Measurements from ENCODE around the gene PARVA. TPM values are rescaled to one million over a fixed set of nuclear protein-coding genes. Genes with fewer than 3 reads are reported as not detected.
"Not testable (repeated sequence)": the region's sequence is repeated elsewhere in the genome, so short reads cannot be mapped to it uniquely, and the experiment has no call there.

PARVA gene
- polyA plus RNA-seq (ENCODE audit: insufficient read length), result 100 TPM
- long read RNA-seq, donor 1, full-length matches to known transcripts, result 25 of 46 reads
- long read RNA-seq, donor 1, partial matches to known transcripts, result 14 of 46 reads
- long read RNA-seq, donor 1, other reads (novel, unspliced or antisense), result 7 of 46 reads
- long read RNA-seq, donor 2, full-length matches to known transcripts, result 24 of 45 reads
- long read RNA-seq, donor 2, partial matches to known transcripts, result 21 of 45 reads
- long read RNA-seq, donor 2, other reads (novel, unspliced or antisense), result 0 of 45 reads
- long read RNA-seq, donor 3, full-length matches to known transcripts, result 12 of 29 reads
- long read RNA-seq, donor 3, partial matches to known transcripts, result 17 of 29 reads
- long read RNA-seq, donor 3, other reads (novel, unspliced or antisense), result 0 of 29 reads
- long read RNA-seq, donor 4, partial matches to known transcripts, result 0 of 1 reads
- long read RNA-seq, donor 4, other reads (novel, unspliced or antisense), result 0 of 1 reads
- long read RNA-seq, donor 5, full-length matches to known transcripts, result 35 of 53 reads
- long read RNA-seq, donor 5, partial matches to known transcripts, result 12 of 53 reads
- long read RNA-seq, donor 5, other reads (novel, unspliced or antisense), result 6 of 53 reads
- long read RNA-seq, donor 6, full-length matches to known transcripts, result 19 of 50 reads
- long read RNA-seq, donor 6, partial matches to known transcripts, result 31 of 50 reads
- long read RNA-seq, donor 6, other reads (novel, unspliced or antisense), result 0 of 50 reads
- long read RNA-seq, donor 7, full-length matches to known transcripts, result 19 of 47 reads
- long read RNA-seq, donor 7, partial matches to known transcripts, result 17 of 47 reads
- long read RNA-seq, donor 7, other reads (novel, unspliced or antisense), result 11 of 47 reads
- long read RNA-seq, donor 8, full-length matches to known transcripts, result 9 of 9 reads
- long read RNA-seq, donor 8, partial matches to known transcripts, result 0 of 9 reads
- long read RNA-seq, donor 8, other reads (novel, unspliced or antisense), result 0 of 9 reads

GRCh38 chr11:12377106-12377823 is at the start of gene PARVA:
Gene PARVA, plus strand, starts transcription at chr11:12377571. Its CDS starts 77 bp downstream, at chr11:12377648.
- DNase-seq, result peak; percentile 80

- no peak for DNase-seq
These were observed 48.2 kb upstream of the PARVA start for GRCh38 chr11:12329169-12329568.

DNA sequence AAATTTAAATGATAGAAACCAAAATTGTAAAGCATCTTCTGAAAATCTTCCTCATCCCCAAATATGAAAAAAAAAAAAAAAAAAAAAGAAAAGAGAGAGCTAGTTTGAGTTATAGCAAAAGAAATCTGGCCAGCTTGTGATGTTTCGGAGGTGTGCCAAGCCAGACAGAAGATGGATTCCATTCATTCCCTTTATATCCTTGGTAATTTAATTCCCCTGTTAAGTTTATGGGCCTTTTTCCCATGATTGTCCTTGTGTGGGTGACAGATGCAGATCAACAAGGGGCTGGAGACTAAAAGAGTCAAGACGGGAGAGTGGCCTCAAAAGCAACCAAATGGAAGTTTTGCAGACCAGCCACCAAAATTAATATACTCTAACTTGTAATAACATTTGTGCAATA is 47.6 kb upstream of the PARVA start:
- DNase-seq, result no peak

DNA sequence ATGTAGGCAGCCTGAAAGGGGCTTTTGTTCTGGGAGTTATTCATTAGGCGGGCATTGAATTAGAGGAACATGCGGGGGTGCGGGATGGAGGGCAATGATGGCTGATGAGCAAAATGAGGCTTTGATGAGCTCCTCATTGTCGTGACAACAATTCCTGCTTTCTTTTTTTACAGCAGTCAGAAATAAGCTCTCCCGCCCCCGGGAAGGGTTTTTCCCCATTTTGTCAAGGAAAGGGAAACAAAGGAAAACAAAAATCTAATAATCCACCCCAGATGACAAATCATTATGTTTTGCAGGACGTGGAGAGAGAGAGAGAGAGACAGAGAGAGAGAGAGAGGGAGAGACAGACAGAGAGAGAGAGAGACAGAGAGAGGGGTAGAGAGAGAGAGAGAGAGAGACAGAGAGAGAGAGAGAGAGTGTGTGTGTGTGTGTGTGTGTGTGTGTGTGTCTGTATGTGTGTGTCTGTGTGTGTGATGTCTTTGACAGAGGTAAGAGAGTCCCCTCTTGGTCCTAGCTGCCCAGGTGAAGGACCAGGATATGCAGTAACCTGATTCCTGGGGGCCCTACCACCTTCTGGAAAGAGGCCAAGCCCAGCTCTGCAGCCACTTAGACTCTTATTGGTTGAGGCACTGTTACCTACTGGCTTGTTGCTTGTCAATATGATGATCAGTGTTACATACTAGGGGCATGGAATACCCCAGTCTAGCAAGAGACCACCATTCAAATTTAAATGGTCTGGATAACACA is 46.7 kb upstream of the PARVA start:
- no peak for DNase-seq

GRCh38 chr11:12331239-12331874 is 46.0 kb upstream of the PARVA start:
- peak; percentile 93 for DNase-seq

- no peak for DNase-seq
These were observed 33.8 kb upstream of the PARVA start for GRCh38 chr11:12343526-12343925.

GRCh38 chr11:12353534-12353933 is 23.8 kb upstream of the PARVA start:
- no peak for DNase-seq

GRCh38 chr11:12354750-12355545 is 22.4 kb upstream of the PARVA start:
- DNase-seq, result no peak

GRCh38 chr11:12356944-12357655 is 20.3 kb upstream of the PARVA start:
- no peak for DNase-seq

GRCh38 chr11:12357697-12358096 is 19.7 kb upstream of the PARVA start:
- not testable (repeated sequence) for DNase-seq

DNA sequence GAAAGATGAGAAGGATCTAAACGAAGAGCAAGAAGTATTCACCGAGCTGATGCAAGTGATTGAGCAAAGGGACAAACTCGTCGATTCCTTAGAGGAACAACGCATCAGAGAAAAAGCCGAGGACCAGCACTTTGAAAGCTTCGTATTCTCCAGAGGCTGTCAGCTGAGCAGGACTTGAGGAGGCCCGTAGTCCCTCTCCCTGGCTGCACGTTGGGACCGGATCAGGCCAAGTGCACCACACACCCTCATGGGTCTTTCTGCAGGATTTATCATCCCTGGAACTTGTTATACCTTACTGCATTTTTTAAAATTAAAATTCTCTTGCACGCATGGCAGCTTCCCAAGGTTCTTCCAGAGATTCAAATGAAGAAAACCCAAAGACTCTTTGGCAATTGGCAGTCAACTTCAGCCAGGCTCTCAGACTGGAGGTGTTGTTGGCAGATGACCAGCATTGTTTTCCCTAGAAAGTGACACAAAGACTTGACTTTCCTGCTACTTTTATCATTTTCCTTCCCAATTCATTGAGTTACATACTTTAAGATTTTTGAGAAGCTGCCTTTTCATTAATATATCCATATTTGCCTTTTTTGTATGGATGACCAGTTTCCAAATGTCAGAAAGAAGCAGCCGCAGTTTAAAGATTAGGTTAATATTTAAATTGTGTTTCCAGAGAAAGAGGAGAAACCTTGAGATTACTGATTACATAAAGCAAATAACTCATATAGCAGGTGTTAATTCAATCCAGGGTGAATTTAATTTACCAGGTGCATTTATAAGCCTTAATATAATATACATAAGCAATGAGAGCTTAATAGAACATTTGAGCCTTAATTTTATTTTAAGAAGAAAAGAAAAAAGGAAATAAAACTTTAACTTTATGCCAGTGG is 18.8 kb upstream of the PARVA start:
- DNase-seq, result no peak

- no peak for DNase-seq
These were observed 17.6 kb upstream of the PARVA start for GRCh38 chr11:12359761-12360160.

DNA sequence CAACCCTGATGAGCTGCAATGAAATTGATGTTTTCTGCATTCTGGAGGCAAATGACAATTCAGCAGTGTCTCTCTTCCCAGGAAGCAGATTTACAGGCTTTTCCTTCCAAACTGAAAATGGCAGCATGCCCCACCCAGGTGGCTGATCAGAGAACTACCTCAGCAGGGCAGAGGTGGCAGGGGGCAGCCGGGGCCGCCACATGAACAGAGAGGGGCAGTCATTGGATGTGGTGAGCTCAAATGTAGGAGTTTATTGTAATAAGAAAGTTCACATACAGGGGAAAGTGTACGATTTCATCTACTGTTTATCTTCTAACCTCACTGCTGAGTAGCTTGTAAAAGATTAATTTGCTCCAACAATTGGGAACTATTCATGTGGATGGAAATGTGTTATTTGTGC is 15.7 kb upstream of the PARVA start:
- DNase-seq, result peak; percentile 22

DNA sequence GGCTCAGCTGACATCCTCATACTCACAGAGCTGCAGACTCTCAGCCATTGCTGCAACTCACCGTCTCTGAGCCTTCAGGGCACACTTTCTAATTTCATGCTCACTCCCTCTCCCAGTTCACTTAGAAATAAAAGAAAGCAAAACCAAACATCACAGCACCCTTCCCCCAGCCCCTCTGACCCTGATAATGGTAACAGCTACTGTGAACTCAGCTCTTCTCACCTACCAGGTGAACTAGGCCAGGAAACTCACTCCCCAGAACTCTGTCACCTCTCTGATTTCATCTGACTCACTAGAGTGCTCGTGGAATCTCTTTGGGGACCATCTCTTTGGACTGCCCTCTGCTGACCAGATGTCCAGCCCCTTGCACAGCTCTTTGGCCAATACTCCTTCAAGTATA is 14.5 kb upstream of the PARVA start:
- no peak for DNase-seq

DNA sequence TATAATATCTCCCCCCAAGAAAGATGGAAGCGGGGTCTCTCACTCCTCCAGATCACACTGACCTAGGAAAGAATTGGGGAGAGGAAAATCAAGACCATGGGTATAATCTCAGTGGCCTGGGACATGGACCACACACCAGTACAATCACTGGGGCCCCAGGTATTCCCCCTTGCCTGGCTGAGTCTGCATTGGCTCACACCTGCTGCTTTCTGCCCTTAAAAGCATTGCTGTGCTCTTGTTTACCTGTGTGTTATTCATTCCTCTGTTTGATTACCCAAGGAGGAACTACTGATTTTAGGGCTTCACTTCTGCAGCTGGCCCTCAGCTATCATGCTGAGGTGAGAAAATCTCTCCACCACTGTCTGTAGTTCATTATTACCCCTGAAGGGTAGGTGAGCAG is 14.0 kb upstream of the PARVA start:
- DNase-seq, result no peak

GRCh38 chr11:12365965-12366575 is 11.3 kb upstream of the PARVA start:
- not testable (repeated sequence) for DNase-seq

GRCh38 chr11:12367057-12367456 is 10.3 kb upstream of the PARVA start:
- not testable (repeated sequence) for DNase-seq

DNA sequence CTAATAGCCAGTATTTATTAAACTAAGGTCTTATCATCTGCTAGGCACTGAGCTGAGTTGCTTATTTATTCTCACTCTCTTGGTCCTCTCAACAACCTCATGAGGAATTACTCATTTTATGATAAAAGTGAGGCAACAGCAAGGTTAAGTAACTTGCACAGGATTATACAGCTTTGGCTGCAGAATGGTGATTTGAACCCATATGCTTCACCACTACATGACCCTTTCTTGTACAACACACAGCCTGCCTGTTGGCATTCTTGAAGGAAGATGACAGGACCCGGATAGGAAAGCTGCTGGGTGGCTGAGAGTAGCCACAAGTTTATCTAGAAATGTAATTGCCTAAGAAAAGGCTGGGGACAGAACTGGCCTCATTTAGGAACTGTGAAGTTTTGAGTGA is 5.3 kb upstream of the PARVA start:
- no peak for DNase-seq
